ENCODE results near the gene EPAS1.

DNA sequence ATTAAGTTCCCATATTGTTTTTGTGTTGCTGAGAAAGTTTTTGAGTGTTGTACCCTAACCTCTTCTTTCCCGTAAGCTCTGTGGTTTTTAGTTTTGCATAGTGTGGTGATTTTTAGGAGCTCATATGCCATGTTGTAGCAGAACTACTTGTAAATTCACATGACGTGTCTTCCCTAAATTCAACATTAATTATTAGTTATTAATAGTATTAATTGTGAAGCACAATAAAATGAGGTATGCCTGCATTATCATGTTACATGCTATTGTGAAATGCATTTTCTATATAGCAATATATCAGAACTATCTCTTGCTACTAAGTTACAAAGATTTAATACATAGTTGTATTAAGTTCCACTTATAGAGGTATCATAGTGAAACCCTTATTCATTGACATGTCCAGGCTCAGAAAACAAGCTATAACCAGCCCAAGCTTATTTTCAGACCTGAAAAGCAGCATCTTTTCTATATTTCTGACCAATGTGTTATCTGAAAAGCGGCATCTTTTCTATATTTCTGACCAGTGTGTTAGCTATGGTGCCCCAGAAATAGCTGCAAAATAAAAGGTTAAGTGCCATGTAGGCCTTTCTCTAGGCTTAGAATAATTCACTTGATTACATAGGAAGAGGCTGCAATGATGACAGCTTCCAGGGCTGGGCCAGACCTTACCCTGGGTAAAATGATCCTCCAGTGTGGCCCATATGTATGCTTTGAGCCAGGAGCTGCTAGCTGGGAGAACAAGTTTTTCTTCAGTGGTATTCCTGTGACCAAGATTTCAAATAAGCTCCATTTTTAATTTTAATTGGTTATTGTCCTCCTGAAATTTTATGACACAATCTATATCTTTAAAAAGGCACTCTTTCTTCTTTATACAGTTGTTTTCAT is 21.6 kb downstream of the EPAS1 start:
- TF ChIP-seq POLR2A (IDR thresholded peaks at IDR 0.05; ENCODE audit: low read length) (no peak), GATA1 (IDR thresholded peaks at IDR 0.05; ENCODE audit: low read depth, low read length) (no peak)

Measured in erythroblast (primary cell).